Smooth muscle cell (in vitro differentiated cells): ENCODE data around the gene SRP19. TPM values are rescaled to one million over a fixed set of nuclear protein-coding genes. Genes with fewer than 3 reads are reported as not detected.
A peak's percentile ranks its signal among the peaks of the same experiment; 100 is the strongest.

ENCODE experiments used
- DNase-seq: peaks from one replicate; lab custom pipeline; 2025; ENCODE audit not compliant: unreplicated experiment; lab: John Stamatoyannopoulos, UW
- H2AFZ ChIP-seq: fragments of 200-600 bp; sonication (generic); 2 replicates; pipeline ENCODE4 v1.6.0; 2016; ENCODE audit warnings: antibody characterized with exemption, low read depth, mild to moderate bottlenecking
- H3F3A ChIP-seq: fragments of 200-600 bp; sonication (generic); 2 replicates; pipeline ENCODE4 v1.6.0; 2017; ENCODE audit warnings: antibody characterized with exemption, low read depth
- H3K27ac ChIP-seq: fragments of 200-600 bp; sonication (generic); 2 replicates; pipeline ENCODE4 v1.5.1; 2016; ENCODE audit warnings: low read depth, mild to moderate bottlenecking
- H3K27me3 ChIP-seq: fragments of 200-600 bp; sonication (generic); 2 replicates; pipeline ENCODE4 v1.6.1; 2016; ENCODE audit warnings: low read depth, mild to moderate bottlenecking
- H3K36me3 ChIP-seq: fragments of 200-600 bp; sonication (generic); 2 replicates; pipeline ENCODE4 v1.5.1; 2016; ENCODE audit warnings: low read depth
- H3K4me1 ChIP-seq: fragments of 200-600 bp; sonication (generic); 2 replicates; pipeline ENCODE4 v1.5.1; 2016; ENCODE audit warnings: low read depth
- H3K4me2 ChIP-seq: fragments of 200-600 bp; sonication (generic); 2 replicates; pipeline ENCODE4 v1.6.0; 2016; ENCODE audit warnings: mild to moderate bottlenecking
- H3K4me3 ChIP-seq: fragments of 200-600 bp; sonication (generic); 2 replicates; pipeline ENCODE4 v1.5.1; 2016; ENCODE audit warnings: mild to moderate bottlenecking
- H3K79me2 ChIP-seq: fragments of 200-600 bp; sonication (generic); 2 replicates; pipeline ENCODE4 v1.6.0; 2016; ENCODE audit warnings: low read depth, mild to moderate bottlenecking
- H3K9ac ChIP-seq: fragments of 200-600 bp; sonication (generic); 2 replicates; pipeline ENCODE4 v1.6.0; 2016; ENCODE audit warnings: low read depth
- H3K9me3 ChIP-seq: fragments of 200-600 bp; sonication (generic); replicated peaks from 2 replicates; pipeline ENCODE4 v1.5.1; 2016; ENCODE audit warnings: low read depth
- H4K20me1 ChIP-seq: fragments of 200-600 bp; sonication (generic); 2 replicates; pipeline ENCODE4 v1.6.0; 2016; ENCODE audit warnings: low read depth
- CTCF ChIP-seq: fragments of 200-600 bp; sonication (generic); IDR thresholded peaks from 2 replicates; pipeline ENCODE4 v1.5.1; 2017; ENCODE audit warnings: borderline replicate concordance, mild to moderate bottlenecking, antibody characterized with exemption; ENCODE audit not compliant: insufficient read depth, poor library complexity, severe bottlenecking
- WGBS: methylation state at CpG from one replicate; pipeline ENCODE4 v1.1.7; 2016; ENCODE audit warnings: low lambda C conversion rate; 5-methylcytosine and 5-hydroxymethylcytosine counted together
- polyA plus RNA-seq: library from polyadenylated mRNA; unstranded; fragments of >200 nt; fragmentation: Nextera tagmentation; extraction: Ambion mirVana; gene quantifications from 2 replicates; pipeline ENCODE4 v1.2.1, GENCODE V29; 2016
- total RNA-seq: library from RNA; depleted of rRNA; stranded (reverse); fragments of >200 nt; gene quantifications from 2 replicates; pipeline ENCODE4 v1.2.3, GENCODE V29; 2014

Gene SRP19
- total and polyA plus RNA-seq, 2 experiments from 2014 or later = 164 to 170 TPM

DNA sequence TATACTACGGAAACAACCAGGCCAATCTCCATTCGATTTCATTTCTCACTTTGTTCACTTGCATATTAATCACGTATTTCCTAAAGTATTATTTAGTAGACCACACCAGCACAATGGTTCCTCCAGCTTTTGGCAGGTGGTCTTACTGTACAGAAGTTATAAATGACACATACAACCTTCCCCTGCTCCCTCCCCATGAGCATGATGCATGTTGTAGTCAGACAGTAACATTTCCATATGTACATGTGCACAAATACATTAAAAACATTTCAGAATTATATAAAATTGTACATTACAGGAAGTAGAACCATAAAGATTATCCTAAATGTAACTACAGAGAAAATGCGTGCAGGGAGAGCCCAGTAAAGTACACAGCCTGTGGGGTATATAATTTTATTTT, 17.0 kb downstream of the SRP19 start:
- Histone ChIP-seq H3K27me3 (no peaks in the 10 kb centered on the region), H3K36me3 (no peaks in the 10 kb centered on the region), H3K9me3 (no peaks in the 10 kb centered on the region), H4K20me1 (peaks cover 50% of the 10 kb centered on the region), H3K4me1 (peaks cover 5% of the 10 kb centered on the region), H3K4me2 (no peak overlapping the region), H3K27ac (peak overlapping the region; percentile 78), H3K79me2 (no peaks in the 10 kb centered on the region), H3F3A (peaks cover 31% of the 10 kb centered on the region), H3K4me3 (no peak overlapping the region), H2AFZ (no peak overlapping the region), H3K9ac (no peak overlapping the region)
- no peak for DNase-seq
- 67% methylated on average over 4 of the region's 4 CpGs for WGBS
- no peak for TF ChIP-seq CTCF

- H3F3A ChIP-seq = peaks cover 34% of the 10 kb centered on the region
- H3K9me3 ChIP-seq = no peaks in the 10 kb centered on the region
- H3K79me2 ChIP-seq = no peaks in the 10 kb centered on the region
- H3K4me1 ChIP-seq = peaks cover 5% of the 10 kb centered on the region
- DNase-seq = no peak
- no peaks in the 10 kb centered on the region for H3K36me3 ChIP-seq
- no peak overlapping the region for H3K9ac ChIP-seq
- TF ChIP-seq CTCF = no peak
- no peaks in the 10 kb centered on the region for H3K27me3 ChIP-seq
- no peak overlapping the region for H3K4me3 ChIP-seq
- H3K4me2 ChIP-seq = peak overlapping the region; percentile 16
- H2AFZ ChIP-seq = no peak overlapping the region
- H3K27ac ChIP-seq = peak overlapping the region; percentile 78
- H4K20me1 ChIP-seq = peaks cover 51% of the 10 kb centered on the region
- 76% methylated on average over 4 of the region's 4 CpGs for WGBS
Measured at GRCh38 chr5:112878760-112879159, 17.7 kb downstream of the SRP19 start.

DNA sequence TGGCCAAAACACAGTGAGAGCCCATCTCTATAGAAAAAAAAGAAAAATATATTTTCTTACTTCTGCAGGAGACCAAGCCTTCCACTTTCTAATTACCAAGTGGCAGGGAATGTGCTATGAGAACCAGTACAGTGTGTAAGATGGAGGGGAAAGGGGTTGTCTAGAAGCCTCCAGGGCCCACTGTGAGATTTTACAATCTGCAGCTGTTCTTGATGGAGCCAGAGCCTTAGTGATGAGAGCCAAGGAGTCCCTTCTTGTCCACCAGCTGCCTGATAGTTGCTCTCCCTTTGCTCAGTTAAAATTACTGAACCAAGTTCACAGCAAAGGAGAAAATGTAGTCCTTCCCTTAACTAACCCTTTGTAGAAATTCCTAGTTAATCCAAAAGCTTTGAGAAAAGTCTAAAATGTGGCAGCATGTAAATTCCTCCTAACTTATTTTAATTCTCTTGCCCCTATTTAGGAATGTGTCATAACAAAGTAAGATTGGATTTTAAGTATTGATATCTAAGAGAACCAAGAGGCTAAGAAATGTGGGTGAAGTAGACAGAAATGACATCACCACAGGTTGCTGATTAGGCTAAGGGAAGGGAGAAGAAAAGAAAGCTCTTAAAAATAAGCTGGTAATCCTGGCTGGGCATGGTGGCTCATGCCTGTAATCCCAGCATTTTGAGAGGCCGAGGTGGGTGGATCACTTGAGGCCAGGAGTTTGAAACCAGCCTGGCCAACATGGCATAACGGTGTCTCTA, 19.3 kb downstream of the SRP19 start:
- Histone ChIP-seq H4K20me1 (peaks cover 62% of the 10 kb centered on the region), H3F3A (peaks cover 34% of the 10 kb centered on the region), H3K4me1 (peaks cover 5% of the 10 kb centered on the region), H2AFZ (no peak overlapping the region), H3K36me3 (no peaks in the 10 kb centered on the region), H3K27me3 (no peaks in the 10 kb centered on the region), H3K27ac (peak overlapping the region; percentile 78), H3K9me3 (no peaks in the 10 kb centered on the region), H3K4me2 (no peak overlapping the region), H3K4me3 (no peak overlapping the region), H3K9ac (no peak overlapping the region), H3K79me2 (no peaks in the 10 kb centered on the region)
- TF ChIP-seq CTCF = no peak
- 64% methylated on average over 2 of the region's 2 CpGs for WGBS
- DNase-seq = no peak

DNA sequence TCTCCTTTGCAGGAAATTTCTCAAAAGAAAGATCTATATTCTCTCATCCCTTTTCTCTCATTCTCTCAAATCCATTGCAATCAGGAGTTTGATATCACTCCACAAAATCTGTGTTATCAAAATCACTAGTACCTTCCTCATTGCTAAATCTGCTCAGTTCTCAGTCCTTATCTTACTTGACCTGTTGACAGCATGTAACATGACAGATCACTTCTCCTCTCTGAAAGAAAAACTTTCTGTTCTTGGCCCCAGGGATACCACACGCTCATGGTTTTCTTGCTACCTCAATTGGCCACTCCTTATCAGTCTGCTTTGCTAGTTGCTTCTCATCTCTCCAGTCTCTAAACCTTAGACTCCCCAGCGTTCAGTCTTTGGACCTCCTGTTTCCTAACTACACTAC, 22.1 kb downstream of the SRP19 start:
- TF ChIP-seq CTCF = no peak
- no peak for DNase-seq
- no peak overlapping the region for H3K4me3 ChIP-seq
- H3K9me3 ChIP-seq = no peaks in the 10 kb centered on the region
- peaks cover 22% of the 10 kb centered on the region for H3F3A ChIP-seq
- 96% methylated on average over 2 of the region's 2 CpGs for WGBS
- no peaks in the 10 kb centered on the region for H3K79me2 ChIP-seq
- H3K4me2 ChIP-seq = no peak overlapping the region
- no peak overlapping the region for H3K9ac ChIP-seq
- H4K20me1 ChIP-seq = peaks cover 67% of the 10 kb centered on the region
- peaks cover 9% of the 10 kb centered on the region for H3K36me3 ChIP-seq
- no peak overlapping the region for H2AFZ ChIP-seq
- H3K27me3 ChIP-seq = no peaks in the 10 kb centered on the region
- H3K4me1 ChIP-seq = peaks cover 4% of the 10 kb centered on the region
- no peak overlapping the region for H3K27ac ChIP-seq
